HEK293 (cell line): ENCODE results near the gene LBH.

Source experiments
- KLF1 ChIP-seq: fragments of 450-650 bp; formaldehyde crosslinking; IDR thresholded peaks from 2 replicates; pipeline ENCODE4 v1.5.1; 2016; ENCODE audit warnings: missing biosample characterization, missing genetic modification characterization
- ZBTB11 ChIP-seq: fragments of 450-650 bp; formaldehyde crosslinking; conservative IDR thresholded peaks from 2 replicates; pipeline ENCODE4 v1.5.1; 2016; ENCODE audit warnings: low read depth, missing biosample characterization, missing genetic modification characterization
- ZNF292 ChIP-seq: fragments of 450-650 bp; formaldehyde crosslinking; IDR thresholded peaks from 2 replicates; pipeline ENCODE4 v1.5.1; 2016; ENCODE audit warnings: low read depth, missing biosample characterization, missing genetic modification characterization, borderline replicate concordance

- TF ChIP-seq KLF1 (tag by site-specific recombination) = no peak
- TF ChIP-seq ZBTB11 (tag by site-specific recombination) = no peak
- TF ChIP-seq ZNF292 = no peak
Measured at GRCh38 chr2:30287190-30287840, 56.0 kb downstream of the LBH start.
